DMS114 treated with DMSO at 0.1 percent for 48 hours (cell line): ENCODE results near the gene TBXA2R.
"Not testable (repeated sequence)": the region's sequence is repeated elsewhere in the genome, so short reads cannot be mapped to it uniquely, and the experiment has no call there.

ENCODE experiments used
- DNase-seq: peaks from one replicate; lab custom pipeline; 2025; ENCODE audit not compliant: unreplicated experiment; lab: John Stamatoyannopoulos, UW

The TBXA2R gene

GRCh38 chr19:3584036-3584802, 22.5 kb downstream of the TBXA2R start:
- not testable (repeated sequence) for DNase-seq

DNA sequence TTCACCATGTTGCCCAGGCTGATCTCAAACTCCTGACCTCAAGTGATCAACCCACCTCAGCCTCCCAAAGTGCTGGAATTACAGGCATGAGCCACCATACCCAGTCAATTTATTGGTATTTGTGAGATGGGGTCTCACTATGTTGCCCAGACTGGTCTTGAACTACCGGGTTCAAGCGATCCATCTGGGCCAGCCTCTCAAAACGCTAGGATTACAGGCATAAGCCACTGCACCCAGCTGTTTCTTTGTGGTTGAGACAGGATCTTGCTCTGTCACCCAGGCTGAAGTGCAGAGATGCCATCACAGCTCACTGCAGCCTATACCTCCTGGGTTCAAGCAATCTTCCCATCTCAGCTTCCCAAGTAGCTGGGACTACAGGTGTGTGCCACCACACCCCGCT, 24.9 kb downstream of the TBXA2R start:
- not testable (repeated sequence) for DNase-seq

- no peak for DNase-seq
Observed at GRCh38 chr19:3580156-3580934, 26.3 kb downstream of the TBXA2R start.

- no peak for DNase-seq
Observed at GRCh38 chr19:3578390-3578789, 28.3 kb downstream of the TBXA2R start.

DNA sequence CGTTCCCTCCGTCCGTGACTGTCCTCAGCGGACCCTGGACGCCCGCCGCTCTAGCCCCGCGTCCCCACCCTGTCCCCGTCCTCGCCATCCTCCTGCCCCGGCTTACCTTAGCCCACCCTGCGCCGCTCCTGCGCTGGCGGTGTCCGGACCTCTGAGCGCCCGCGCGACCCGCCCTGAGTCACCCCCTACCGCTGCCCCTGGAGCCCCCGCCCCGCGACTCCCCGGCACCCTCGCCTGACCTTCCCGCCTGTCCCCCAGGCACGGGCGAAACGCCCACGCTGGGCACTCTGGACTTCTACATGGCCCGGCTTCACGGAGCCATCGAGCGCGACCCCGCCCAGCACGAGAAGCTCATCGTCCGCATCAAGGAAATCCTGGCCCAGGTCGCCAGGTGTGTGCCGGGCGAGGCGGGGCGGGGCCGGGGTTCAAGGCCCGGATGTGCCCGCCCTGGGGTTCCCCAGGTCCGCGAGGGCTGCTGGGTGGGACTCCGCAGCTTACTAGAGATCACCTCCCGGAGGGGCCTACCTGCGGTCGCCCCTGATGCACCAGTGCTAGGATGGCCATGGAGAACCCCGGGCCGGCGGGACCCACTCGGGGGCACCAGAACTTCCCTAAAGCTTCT, 28.8 kb downstream of the TBXA2R start:
- no peak for DNase-seq

DNA sequence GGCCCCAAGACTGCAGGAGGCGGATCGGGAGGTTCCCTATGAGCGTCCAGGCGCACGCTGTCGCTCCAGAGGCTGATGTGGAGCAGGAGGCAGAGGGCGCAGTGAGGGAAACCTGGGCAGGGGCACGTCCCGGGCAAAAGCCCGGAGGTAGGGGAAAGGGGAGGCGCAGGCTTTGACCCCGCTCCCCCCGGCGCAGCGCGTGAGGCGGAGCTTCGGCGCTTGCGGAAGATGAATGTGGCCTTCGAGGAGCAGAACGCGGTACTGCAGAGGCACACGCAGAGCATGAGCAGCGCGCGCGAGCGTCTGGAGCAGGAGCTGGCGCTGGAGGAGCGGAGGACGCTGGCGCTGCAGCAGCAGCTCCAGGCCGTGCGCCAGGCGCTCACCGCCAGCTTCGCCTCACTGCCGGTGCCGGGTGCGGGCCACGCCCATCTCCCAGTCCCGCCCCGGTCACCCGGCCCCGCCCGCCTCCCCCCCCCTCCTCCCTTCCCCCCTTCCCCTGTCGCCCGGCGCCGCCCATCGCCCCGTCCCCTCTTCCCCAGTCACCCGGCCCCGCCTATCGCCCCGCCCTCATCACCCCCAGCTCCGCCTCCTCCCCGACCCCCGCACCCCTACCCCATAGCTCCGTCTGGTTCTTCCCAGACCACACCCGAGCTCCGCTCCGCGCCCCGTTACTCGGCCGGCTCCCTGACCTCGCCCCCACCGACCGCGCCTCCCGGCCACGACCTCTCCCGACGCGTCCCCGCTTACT, 29.8 kb downstream of the TBXA2R start:
- no peak for DNase-seq

DNA sequence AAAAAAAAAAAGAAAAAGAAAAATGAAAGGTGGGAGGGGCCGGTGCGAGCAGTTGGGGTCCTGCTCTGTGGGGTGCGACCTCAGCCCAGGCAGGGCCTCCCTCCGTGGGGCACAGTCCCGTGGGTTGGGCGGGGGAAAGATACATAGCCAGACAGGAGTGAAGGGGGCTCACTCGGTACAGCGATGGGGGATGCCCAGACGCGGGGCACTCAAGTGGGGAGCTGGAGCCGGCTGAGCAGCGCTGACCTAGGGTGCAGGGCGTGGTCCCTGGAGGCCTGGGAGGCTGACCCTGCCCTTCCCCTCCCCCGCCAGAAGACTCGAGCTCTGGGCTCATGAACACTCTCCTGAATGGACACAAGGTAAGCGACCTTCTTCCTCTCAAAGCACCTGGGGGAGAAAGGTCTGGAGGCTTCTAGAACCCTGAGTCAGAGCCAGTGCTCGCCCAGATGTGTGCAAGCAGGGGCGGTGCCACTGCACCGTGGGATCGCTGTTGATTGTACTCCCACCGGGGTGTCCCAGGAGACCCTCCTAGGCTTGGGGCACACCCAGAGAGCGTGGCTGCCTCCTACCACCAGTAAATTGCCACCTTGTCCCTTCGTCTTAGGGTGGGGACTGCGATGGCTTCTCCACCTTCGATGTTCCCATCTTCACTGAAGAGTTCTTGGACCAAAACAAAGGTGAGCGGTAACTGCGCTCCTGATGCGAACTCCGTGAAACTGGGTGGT, 30.6 kb downstream of the TBXA2R start:
- DNase-seq, result no peak

DNA sequence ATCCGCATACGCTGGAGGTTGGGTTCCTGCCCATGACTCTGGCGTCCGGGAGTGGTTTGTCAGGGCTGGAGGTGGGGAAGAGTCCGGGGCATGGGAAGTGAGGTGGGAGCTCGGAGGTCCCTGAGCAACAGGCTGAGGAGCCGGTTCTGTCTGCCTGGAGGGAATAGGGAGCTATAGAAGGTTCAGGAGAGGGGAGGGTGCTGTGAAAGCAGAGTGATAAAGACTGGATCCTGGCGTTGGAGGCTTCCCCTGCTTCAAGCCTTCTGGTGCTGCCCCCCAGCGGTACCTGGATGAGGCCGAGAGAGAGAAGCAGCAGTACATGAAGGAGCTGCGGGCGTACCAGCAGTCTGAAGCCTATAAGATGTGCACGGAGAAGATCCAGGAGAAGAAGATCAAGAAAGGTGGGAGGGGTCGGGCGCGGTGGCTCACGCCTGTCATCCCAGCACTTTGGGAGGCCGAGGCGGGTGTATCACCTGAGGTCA, 31.4 kb downstream of the TBXA2R start:
- DNase-seq, result peak; percentile 13

- DNase-seq, result peak; percentile 92
Observed at GRCh38 chr19:3573858-3574637, 32.6 kb downstream of the TBXA2R start.

DNA sequence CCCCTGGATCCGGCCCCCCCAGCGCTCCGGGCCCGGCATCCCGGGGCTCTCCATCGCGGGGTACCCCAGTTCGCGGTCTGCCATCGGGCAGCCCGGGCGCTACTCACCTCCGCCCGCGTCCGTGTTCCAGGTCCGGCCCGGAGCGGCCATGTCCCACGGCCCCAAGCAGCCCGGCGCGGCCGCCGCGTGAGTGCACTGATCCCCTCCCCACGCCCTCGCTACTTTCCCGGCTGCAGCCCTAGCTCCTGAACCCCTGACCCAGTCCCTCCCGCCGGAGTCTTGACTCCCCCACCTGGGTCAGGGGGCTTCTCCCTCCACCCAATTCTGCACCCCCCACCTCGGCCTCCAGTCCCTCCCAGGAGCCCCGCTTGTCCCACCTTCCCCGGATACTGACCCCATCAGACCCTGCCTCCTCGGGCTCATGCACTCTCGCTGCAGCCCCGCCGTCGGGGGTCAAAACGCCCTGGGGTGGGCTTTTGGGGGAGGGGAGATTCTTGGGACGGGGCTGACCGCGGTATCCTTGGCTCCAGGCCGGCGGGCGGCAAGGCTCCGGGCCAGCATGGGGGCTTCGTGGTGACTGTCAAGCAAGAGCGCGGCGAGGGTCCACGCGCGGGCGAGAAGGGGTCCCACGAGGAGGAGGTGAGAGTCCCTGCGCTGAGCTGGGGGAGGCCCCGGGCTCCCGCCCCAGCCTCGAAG, 33.4 kb downstream of the TBXA2R start:
- no peak for DNase-seq

GRCh38 chr19:3572855-3573161, 33.9 kb downstream of the TBXA2R start, which contains the start of gene HMG20B:
TSS of gene HMG20B (plus strand) at chr19:3572944. CDS start at chr19:3573310, 366 bp downstream.
- DNase-seq, result no peak

GRCh38 chr19:3572132-3572854, 34.4 kb downstream of the TBXA2R start:
- peak; percentile 96 for DNase-seq

GRCh38 chr19:3570606-3571011, 36.1 kb downstream of the TBXA2R start:
- no peak for DNase-seq

DNA sequence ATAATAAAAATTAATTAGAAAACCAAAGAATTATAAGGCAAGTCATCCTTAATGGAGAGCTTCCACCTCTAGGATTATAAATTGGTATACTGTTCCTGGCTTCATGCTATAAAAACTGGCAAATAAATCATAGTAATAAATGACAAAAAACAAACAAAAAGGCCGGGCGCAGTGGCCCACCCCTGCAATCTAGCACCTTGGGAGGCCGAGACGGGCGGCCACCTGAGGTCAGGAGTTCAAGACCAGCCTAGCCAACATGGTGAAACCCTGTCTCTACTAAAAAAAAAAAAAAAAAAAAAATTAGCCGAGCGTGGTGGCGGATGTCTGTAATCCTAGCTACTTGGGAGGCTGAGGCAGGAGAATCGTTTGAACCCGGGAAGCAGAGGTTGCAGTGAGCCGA, 36.6 kb downstream of the TBXA2R start:
- DNase-seq, result not testable (repeated sequence)

GRCh38 chr19:3565139-3565538, 41.5 kb downstream of the TBXA2R start:
- DNase-seq, result no peak

GRCh38 chr19:3563709-3564524, 42.8 kb downstream of the TBXA2R start:
- DNase-seq, result no peak

DNA sequence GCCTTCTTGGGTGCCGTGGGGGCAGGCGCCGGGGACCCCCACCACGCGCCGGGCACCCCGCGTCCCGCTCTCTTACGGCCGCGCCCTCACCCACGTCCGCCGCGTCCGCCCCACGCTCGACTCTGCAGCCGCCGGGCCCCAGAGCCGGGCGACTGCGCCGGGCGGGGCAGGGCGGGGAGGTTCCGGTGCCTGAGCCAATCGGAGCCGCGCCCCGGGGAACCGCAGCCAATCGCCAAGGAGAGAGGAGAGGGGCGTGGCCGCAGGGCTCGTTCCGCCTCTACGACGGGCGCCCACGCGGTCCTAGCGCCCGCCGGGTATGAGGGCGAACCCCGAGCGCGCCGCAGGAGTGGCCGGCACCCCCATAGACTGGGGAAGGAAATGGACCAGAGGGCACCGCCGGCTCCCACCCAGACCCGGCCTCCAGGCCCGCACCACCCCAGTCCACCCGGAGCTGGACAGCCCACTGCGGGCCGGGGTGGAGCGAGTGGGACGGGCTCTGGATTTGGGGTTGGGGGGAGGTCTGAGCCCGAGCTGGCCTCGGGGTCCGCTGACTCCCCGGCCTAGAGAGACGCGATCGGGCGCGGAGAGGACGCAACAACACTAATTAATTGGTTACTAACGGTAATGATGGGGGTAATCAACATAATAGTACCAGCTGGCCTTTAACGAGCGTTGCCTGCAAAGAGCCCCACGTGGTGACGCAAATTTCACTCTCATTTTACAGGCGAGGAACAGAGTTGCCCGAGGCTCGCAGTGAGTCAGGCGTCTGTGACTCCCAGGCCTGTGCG, 49.0 kb downstream of the TBXA2R start, which contains the start of gene MFSD12:
Gene MFSD12 (minus strand): TSS at position 126 of the 788 bp plus-strand sequence. CDS start 183 bp downstream, outside the sequence.
- peak; percentile 67 for DNase-seq
